ENCODE measurements around the gene SVIL. TPM values are rescaled to one million over a fixed set of nuclear protein-coding genes. Genes with fewer than 3 reads are reported as not detected.
"Not testable (repeated sequence)": the region's sequence is repeated elsewhere in the genome, so short reads cannot be mapped to it uniquely, and the experiment has no call there.

SVIL gene
- total RNA-seq, 2 donors from 2014 or later, result 92.9 to 524 TPM

DNA sequence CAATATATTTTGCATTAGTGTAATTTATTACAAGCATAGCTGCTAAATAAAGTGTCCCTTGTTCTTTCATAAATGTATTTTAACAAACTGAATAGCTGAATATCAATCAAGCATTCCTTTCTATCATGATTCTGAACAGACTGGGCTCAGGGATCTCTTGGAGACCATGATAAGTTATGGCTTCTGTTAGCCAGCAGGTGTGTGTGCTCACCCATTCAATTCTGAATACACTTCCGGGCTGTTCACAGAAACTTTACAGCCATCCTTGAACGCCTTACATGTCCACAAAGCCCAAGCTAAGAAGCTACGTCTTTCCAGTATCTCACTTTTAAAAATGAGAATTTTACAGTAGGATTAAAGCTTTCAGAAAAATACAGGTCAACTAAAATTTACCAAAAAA is 115.1 kb downstream of the SVIL start:
- no peaks in the 10 kb centered on the region for H3K36me3 ChIP-seq
- no peak for DNase-seq (ENCODE audit: low spot score)
- H3K4me1 ChIP-seq (replicated peaks), result peaks cover 3% of the 10 kb centered on the region

DNA sequence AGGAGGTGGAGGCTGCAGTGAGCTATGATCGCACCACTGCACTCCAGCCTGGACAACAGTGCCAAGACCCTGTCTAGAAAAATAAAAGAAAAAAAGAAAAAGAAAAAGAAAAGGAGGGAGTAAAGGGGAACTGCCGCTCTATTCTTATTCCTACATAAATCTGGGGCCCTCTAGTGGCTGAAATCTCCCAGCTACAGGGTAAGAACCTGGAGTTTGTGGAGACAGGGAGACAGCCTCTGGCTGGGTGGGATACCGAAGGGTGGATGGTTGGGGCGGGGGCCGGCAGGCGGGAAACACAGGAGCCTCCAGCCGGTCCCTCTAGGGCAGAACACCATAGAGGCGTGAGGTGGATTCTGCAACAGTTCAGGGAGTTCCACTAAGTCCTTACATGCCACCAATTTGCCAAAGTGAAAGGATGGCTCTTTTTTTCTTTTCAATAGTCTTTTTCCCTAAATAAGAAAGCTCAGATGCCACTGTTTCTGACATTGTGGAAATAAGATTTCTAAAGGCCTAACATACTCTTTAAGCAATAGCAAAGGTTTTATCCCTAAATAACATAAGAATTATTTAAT is 117.3 kb downstream of the SVIL start:
- Histone ChIP-seq H3K4me1 (replicated peaks) (peaks cover 3% of the 10 kb centered on the region), H3K4me3 (no peak overlapping the region), H3K9me3 (no peaks in the 10 kb centered on the region), H3K36me3 (no peaks in the 10 kb centered on the region), H3K27me3 (replicated peaks; ENCODE audit: insufficient read depth) (no peaks in the 10 kb centered on the region), H3K27ac (no peak overlapping the region)
- TF ChIP-seq POLR2AphosphoS5 (IDR thresholded peaks at IDR 0.05) (no peak), POLR2A (IDR thresholded peaks at IDR 0.05) (no peak)
- TF ChIP-seq, protein P1, sequence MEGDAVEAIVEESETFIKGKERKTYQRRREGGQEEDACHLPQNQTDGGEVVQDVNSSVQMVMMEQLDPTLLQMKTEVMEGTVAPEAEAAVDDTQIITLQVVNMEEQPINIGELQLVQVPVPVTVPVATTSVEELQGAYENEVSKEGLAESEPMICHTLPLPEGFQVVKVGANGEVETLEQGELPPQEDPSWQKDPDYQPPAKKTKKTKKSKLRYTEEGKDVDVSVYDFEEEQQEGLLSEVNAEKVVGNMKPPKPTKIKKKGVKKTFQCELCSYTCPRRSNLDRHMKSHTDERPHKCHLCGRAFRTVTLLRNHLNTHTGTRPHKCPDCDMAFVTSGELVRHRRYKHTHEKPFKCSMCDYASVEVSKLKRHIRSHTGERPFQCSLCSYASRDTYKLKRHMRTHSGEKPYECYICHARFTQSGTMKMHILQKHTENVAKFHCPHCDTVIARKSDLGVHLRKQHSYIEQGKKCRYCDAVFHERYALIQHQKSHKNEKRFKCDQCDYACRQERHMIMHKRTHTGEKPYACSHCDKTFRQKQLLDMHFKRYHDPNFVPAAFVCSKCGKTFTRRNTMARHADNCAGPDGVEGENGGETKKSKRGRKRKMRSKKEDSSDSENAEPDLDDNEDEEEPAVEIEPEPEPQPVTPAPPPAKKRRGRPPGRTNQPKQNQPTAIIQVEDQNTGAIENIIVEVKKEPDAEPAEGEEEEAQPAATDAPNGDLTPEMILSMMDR (IDR thresholded peaks at IDR 0.05), result peak; percentile 16 to 25 (median 21)
- intact Hi-C loops (cut with DNase I), result loop anchor here (10.0 kb wide), 1 partner anchor 217 kb away; no protein-coding TSS in a partner anchor
- WGBS, result 74% methylated on average over 8 of the region's 8 CpGs
- DNase-seq (ENCODE audit: low spot score), result no peak

More for the DNA sequence above, 115.1 kb downstream of the SVIL start:
- Histone ChIP-seq H3K27me3 (replicated peaks; ENCODE audit: insufficient read depth) (no peaks in the 10 kb centered on the region), H3K9me3 (no peaks in the 10 kb centered on the region), H3K4me3 (no peak overlapping the region), H3K27ac (no peak overlapping the region)
- intact Hi-C loops (cut with DNase I), result loop anchor here (10.0 kb wide), 1 partner anchor 215 kb away; no protein-coding TSS in a partner anchor
- TF ChIP-seq, protein P1 (IDR thresholded peaks at IDR 0.05), result no peak
- TF ChIP-seq POLR2AphosphoS5 (IDR thresholded peaks at IDR 0.05), result no peak
- no peak for TF ChIP-seq POLR2A (IDR thresholded peaks at IDR 0.05)
- WGBS, result 75% methylated on average over 3 of the region's 3 CpGs

DNA sequence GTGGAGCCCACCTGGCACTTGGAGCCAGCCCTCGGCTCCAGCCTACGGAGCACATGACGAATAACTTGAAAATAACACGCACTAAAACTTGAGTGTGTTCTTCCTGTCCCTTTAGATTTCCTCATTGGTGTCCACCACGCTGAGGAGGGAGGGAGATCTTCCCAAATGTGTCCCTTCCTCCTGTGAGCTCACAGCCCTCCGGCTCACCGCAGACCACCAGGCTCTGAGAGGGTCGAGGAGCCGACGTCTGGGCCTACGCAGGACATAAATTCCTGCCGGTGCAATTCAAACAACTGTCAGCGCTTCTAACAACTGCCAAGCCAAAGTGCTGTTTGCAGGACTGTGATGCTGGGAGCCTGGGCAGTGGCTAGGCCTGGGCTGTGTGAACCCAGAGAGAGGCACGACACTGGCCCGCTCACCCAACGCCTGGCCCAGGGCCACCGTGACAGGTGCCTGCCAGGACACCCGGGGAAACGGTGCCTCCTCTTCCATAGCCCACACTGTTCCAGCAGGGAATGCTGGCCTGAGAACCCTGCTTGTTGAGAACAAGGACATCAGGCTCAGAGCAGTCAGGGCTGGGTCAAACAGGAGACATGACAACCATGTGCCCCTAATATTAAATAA is 118.3 kb downstream of the SVIL start:
- not testable (repeated sequence) for DNase-seq (ENCODE audit: low spot score); H3K4me1 ChIP-seq (replicated peaks); H3K27ac ChIP-seq; H3K9me3 ChIP-seq; H3K4me3 ChIP-seq; H3K36me3 ChIP-seq; H3K27me3 ChIP-seq (replicated peaks; ENCODE audit: insufficient read depth)
- intact Hi-C loops (cut with DNase I), result loop anchor here (10.0 kb wide), 1 partner anchor 218 kb away; no protein-coding TSS in a partner anchor
- 70% methylated on average over 19 of the region's 19 CpGs for whole genome bisulfite sequencing

DNA sequence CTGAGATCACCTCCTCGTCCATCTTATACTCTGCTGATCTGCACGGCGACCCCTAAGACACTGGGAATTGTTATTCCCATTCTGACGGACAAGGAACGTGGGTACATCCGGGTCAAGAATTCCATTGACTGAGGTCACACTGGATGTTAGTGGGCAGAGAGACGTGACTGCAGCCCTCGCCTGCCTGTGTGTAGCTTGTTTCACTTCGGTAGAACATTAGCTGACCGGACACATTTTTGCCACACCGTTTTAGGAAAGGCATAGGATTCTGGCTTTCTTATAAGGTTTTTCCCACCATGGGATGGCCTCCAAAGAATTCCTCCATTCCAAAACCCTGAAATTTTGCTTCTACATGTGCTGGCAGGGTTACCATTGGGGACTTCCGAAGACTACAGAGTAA is 118.9 kb downstream of the SVIL start:
- H3K27me3 ChIP-seq (replicated peaks; ENCODE audit: insufficient read depth); H3K4me3 ChIP-seq; H3K4me1 ChIP-seq (replicated peaks); H3K36me3 ChIP-seq; DNase-seq (ENCODE audit: low spot score); H3K27ac ChIP-seq; H3K9me3 ChIP-seq: not testable (repeated sequence)
- intact Hi-C loops (cut with DNase I), result loop anchor here (10.0 kb wide), 1 partner anchor 219 kb away; no protein-coding TSS in a partner anchor
- 83% methylated on average over 12 of the region's 12 CpGs for WGBS

DNA sequence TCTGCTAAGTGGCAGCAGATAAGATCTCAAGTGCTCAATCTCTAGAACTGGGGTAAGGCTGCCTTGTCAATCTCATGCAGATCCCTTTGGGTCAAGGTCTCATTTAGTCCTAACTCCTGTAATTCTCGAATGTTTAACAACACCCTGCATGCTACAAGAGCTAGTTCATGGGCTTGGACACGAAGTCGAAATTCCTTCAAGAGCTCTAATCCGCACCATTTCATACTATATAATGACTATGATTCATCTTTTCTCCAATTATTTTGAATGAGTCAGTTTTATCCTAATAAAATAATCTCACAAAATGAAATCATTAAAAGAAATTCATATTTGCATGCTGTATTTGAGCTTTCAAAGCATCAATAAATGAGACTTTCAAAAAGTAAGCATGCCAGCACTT is 119.7 kb downstream of the SVIL start:
- not testable (repeated sequence) for H3K4me3 ChIP-seq; H3K36me3 ChIP-seq; H3K27me3 ChIP-seq (replicated peaks; ENCODE audit: insufficient read depth); DNase-seq (ENCODE audit: low spot score); H3K4me1 ChIP-seq (replicated peaks); H3K27ac ChIP-seq; H3K9me3 ChIP-seq
- WGBS, result 65% methylated on average over 4 of the region's 4 CpGs
- intact Hi-C loops (cut with DNase I), result loop anchor here (10.0 kb wide), 1 partner anchor 220 kb away; no protein-coding TSS in a partner anchor

DNA sequence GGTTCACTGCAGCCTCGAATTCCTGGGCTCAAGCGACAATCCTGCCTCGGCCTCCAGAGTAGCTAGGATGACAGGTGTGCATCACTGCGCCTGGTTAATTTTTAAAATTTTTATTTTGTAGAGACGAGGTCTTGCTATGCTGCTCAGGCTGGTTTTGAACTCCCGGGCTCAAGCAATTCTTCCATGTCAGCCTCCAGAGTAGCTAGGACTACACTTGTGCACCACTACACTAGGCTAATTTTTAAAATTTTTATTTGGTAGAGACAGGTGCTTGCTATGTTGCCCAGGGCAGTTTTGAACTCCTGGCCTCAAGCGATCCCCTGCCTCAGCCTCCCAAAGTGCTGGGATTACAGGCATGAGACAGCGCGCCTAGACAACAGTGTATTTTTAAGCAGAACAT is 120.5 kb downstream of the SVIL start:
- H3K4me3 ChIP-seq, result no peak overlapping the region
- no peaks in the 10 kb centered on the region for H3K27me3 ChIP-seq (replicated peaks; ENCODE audit: insufficient read depth)
- WGBS, result 88% methylated on average over 9 of the region's 9 CpGs
- H3K9me3 ChIP-seq, result no peaks in the 10 kb centered on the region
- no peak for TF ChIP-seq POLR2A (IDR thresholded peaks at IDR 0.05)
- no peak for TF ChIP-seq POLR2AphosphoS5 (IDR thresholded peaks at IDR 0.05)
- TF ChIP-seq, protein P1 (IDR thresholded peaks at IDR 0.05), result no peak
- no peaks in the 10 kb centered on the region for H3K36me3 ChIP-seq
- intact Hi-C loops (cut with DNase I), result loop anchor here (10.0 kb wide), 1 partner anchor 220 kb away; no protein-coding TSS in a partner anchor
- no peaks in the 10 kb centered on the region for H3K4me1 ChIP-seq (replicated peaks)
- H3K27ac ChIP-seq, result no peak overlapping the region
- no peak for DNase-seq (ENCODE audit: low spot score)
